HepG2 (cell line): Measurements from ENCODE around the gene SIVA1. TPM values are rescaled to one million over a fixed set of nuclear protein-coding genes. Genes with fewer than 3 reads are reported as not detected.

ENCODE experiments used
- ATAC-seq: fragments of 200-7000 bp; cut with Tn5 transposase; 3 replicates; pipeline ENCODE4 v1.9.1; 2020; ENCODE audit warnings: mild to moderate bottlenecking, moderate library complexity
- BruUV-seq: library from RNA; stranded (reverse); fragments of 400-500 nt; replicated peaks from 2 replicates; lab custom pipeline; 2021; lab: Mats Ljungman, UMichigan
- CTCF ChIA-PET: fragments of 300-600 bp; formaldehyde crosslinking; extraction: SDS; loops from one replicate; lab custom pipeline; 2021; ENCODE audit warnings: low total read pairs, inconsistent platforms, low intra/inter-chr PET ratio; lab: Yijun Ruan, JAX
- POLR2A ChIA-PET: fragments of 350-600 bp; sonication (Branson Sonifier 250); formaldehyde crosslinking; loops from one replicate; lab custom pipeline; 2020; ENCODE audit warnings: antibody characterized with exemption, inconsistent platforms; lab: Yijun Ruan, JAX
- DNase-seq: peaks from one replicate; pipeline ENCODE4 v3.0.0-alpha.2; 2015; ENCODE audit warnings: low spot score
- FAIRE-seq: peaks from 3 replicates; lab custom pipeline; 2011; peaks lifted over from hg19 to GRCh38; lab: Jason Lieb, UNC
- H2AFZ ChIP-seq: one replicate; pipeline ENCODE4 v1.6.1; 2011; ENCODE audit warnings: low read length, inconsistent platforms
- H3K27ac ChIP-seq: fragments of 300-600 bp; 3 replicates; pipeline ENCODE4 v1.8.0; 2011; ENCODE audit warnings: mixed run types, mild to moderate bottlenecking, mixed read lengths, low read length, inconsistent platforms; ENCODE audit not compliant: insufficient read depth; ENCODE audit errors: extremely low read length
- H3K27me3 ChIP-seq, 2 experiments: fragments of 200-600 bp in 1 of 2; 2 replicates in 1 of 2; 3 replicates in 1 of 2; pipeline versions ENCODE4 v1.6.0 to v1.8.0; 2011; ENCODE audit warnings: low read length in 2 of 2, mild to moderate bottlenecking in 2 of 2, moderate library complexity in 2 of 2, inconsistent platforms in 1 of 2; ENCODE audit not compliant: insufficient read depth in 2 of 2, control insufficient read depth in 1 of 2
- H3K36me3 ChIP-seq, 2 experiments: fragments of 200-600 bp in 1 of 2; replicated peaks in 1 of 2; 2 replicates in 1 of 2; 3 replicates in 1 of 2; pipeline versions ENCODE4 v1.5.1 to v1.8.0; 2011; ENCODE audit warnings: low read length in 2 of 2, inconsistent platforms in 1 of 2; ENCODE audit not compliant: insufficient read depth in 2 of 2, control insufficient read depth in 1 of 2
- H3K4me1 ChIP-seq: 2 replicates; pipeline ENCODE4 v1.5.1; 2012; ENCODE audit warnings: low read length, inconsistent platforms; ENCODE audit not compliant: insufficient read depth
- H3K4me2 ChIP-seq: 2 replicates; pipeline ENCODE4 v1.6.0; 2011; ENCODE audit warnings: low read depth, low read length, inconsistent platforms
- H3K4me3 ChIP-seq, 3 experiments: fragments of 200-600 bp in 1 of 3; sonication (generic), shearing (Covaris generic) in 1 of 3; replicated peaks in 1 of 3; 2 replicates each; pipeline ENCODE4 v1.5.1; 2011 to 2016; ENCODE audit warnings: low read length in 3 of 3, inconsistent platforms in 2 of 3, low read depth in 2 of 3, mild to moderate bottlenecking in 2 of 3, control low read depth in 1 of 3, mixed read lengths in 1 of 3; ENCODE audit not compliant: insufficient read depth in 1 of 3
- H3K79me2 ChIP-seq: one replicate; pipeline ENCODE4 v1.6.1; 2011; ENCODE audit warnings: low read length, inconsistent platforms; ENCODE audit not compliant: insufficient read depth
- H3K9ac ChIP-seq: 2 replicates; pipeline ENCODE4 v1.6.0; 2011; ENCODE audit warnings: mild to moderate bottlenecking, low read depth, low read length, inconsistent platforms; ENCODE audit not compliant: insufficient read depth
- H3K9me3 ChIP-seq: 2 replicates; pipeline ENCODE4 v1.5.1; 2012; ENCODE audit warnings: mild to moderate bottlenecking, low read length
- H4K20me1 ChIP-seq: 2 replicates; pipeline ENCODE4 v1.6.0; 2011; ENCODE audit warnings: inconsistent platforms, mild to moderate bottlenecking, low read length, moderate library complexity; ENCODE audit not compliant: insufficient read depth
- BHLHE40 ChIP-seq: IDR thresholded peaks from 2 replicates; pipeline ENCODE4 v1.6.1; 2011; ENCODE audit warnings: low read length, improper control_type of control experiment
- EHMT2 ChIP-seq: fragments of 200-600 bp; sonication (generic); IDR thresholded peaks from 2 replicates; pipeline ENCODE4 v1.7.0; 2017; ENCODE audit warnings: antibody characterized with exemption, low read depth, low read length, borderline replicate concordance
- FOXA1 ChIP-seq, 2 experiments: fragments of 450-650 bp in 1 of 2; sonication (generic) in 1 of 2; formaldehyde crosslinking in 1 of 2; IDR thresholded peaks; 2 replicates each; pipeline versions ENCODE4 v1.4.0 to v1.6.1; 2016 to 2020; ENCODE audit warnings: missing genetic modification reagents in 1 of 2
- FOXA3 ChIP-seq: IDR thresholded peaks from 2 replicates; pipeline ENCODE4 v1.6.1; 2016; ENCODE audit warnings: missing genetic modification reagents, missing compliant biosample characterization
- FOXJ3 ChIP-seq: sonication (generic); formaldehyde crosslinking; IDR thresholded peaks from 2 replicates; pipeline ENCODE4 v1.4.0; 2020; ENCODE audit warnings: missing genetic modification reagents, mild to moderate bottlenecking, borderline replicate concordance
- FOXP4 ChIP-seq: sonication (generic); formaldehyde crosslinking; IDR thresholded peaks from 2 replicates; pipeline ENCODE4 v1.4.0; 2020; ENCODE audit warnings: missing genetic modification reagents
- HNRNPK ChIP-seq: fragments of 200-400 bp; formaldehyde crosslinking; IDR thresholded peaks from 2 replicates; pipeline ENCODE4 v1.6.1; 2018; ENCODE audit warnings: low read length, low read depth, moderate library complexity, mild to moderate bottlenecking; ENCODE audit not compliant: poor library complexity, severe bottlenecking
- KLF16 ChIP-seq, 2 experiments: sonication (generic) in 1 of 2; formaldehyde crosslinking in 1 of 2; IDR thresholded peaks; 2 replicates each; pipeline versions ENCODE4 v1.6.1 to v1.8.0; 2016 to 2023; ENCODE audit warnings: missing genetic modification reagents in 2 of 2, missing compliant biosample characterization in 1 of 2
- MED1 ChIP-seq: sonication (generic); formaldehyde crosslinking; IDR thresholded peaks from 2 replicates; pipeline ENCODE4 v1.4.0; 2020; ENCODE audit warnings: missing genetic modification reagents
- PRPF4 ChIP-seq: fragments of 200-400 bp; formaldehyde crosslinking; IDR thresholded peaks from 2 replicates; pipeline ENCODE4 v1.6.1; 2016; ENCODE audit warnings: low read length, low read depth; ENCODE audit not compliant: poor library complexity, severe bottlenecking
- RFX3 ChIP-seq: IDR thresholded peaks from 2 replicates; pipeline ENCODE4 v1.6.1; 2016; ENCODE audit warnings: missing biosample characterization, missing genetic modification reagents
- TFAP4 ChIP-seq: sonication (generic); IDR thresholded peaks from 2 replicates; pipeline ENCODE4 v1.6.1; 2016; ENCODE audit warnings: low read depth, borderline replicate concordance
- TRAFD1 ChIP-seq: sonication (generic); formaldehyde crosslinking; IDR thresholded peaks from 2 replicates; pipeline ENCODE4 v1.5.1; 2020; ENCODE audit warnings: missing genetic modification reagents, mild to moderate bottlenecking, borderline replicate concordance
- ZNF713 ChIP-seq: sonication (generic); formaldehyde crosslinking; IDR thresholded peaks from 2 replicates; pipeline ENCODE4 v1.4.0; 2020; ENCODE audit warnings: mild to moderate bottlenecking, missing genetic modification reagents
- WGBS: methylation state at CpG from one replicate; pipeline ENCODE4 v1.1.6; 2017; ENCODE audit warnings: low lambda C conversion rate; 5-methylcytosine and 5-hydroxymethylcytosine counted together
- in situ Hi-C: cut with HindIII; loops from 2 replicates; pipeline ENCODE4 v1.10.0; 2017; ENCODE audit warnings: low pct_unique_long_range_greater_than_20kb; ENCODE audit not compliant: extremely low pct_ligation_motif_present
- intact Hi-C: fragments of 100-400 bp; cut with micrococcal nuclease; formaldehyde crosslinking; loops from one replicate; pipeline ENCODE4 v1.10.0; 2022; ENCODE audit not compliant: unreplicated experiment
- polyA plus RNA-seq, 8 experiments: library from polyadenylated mRNA; depleted of rRNA in 3 of 8; stranded (reverse) in 7 of 8; unstranded in 1 of 8; fragments of >200 nt; fragmentation: Illumina TruSeq in 4 of 8; extraction: Trizol in 4 of 8; gene quantifications; 2 replicates each; pipeline versions ENCODE4 v1.2.1 to v1.2.3, GENCODE V29; 2011 to 2016; ENCODE audit warnings: low read depth in 4 of 8, missing spikeins in 1 of 8, mixed read lengths in 1 of 8; ENCODE audit not compliant: insufficient read depth in 1 of 8
- total RNA-seq, 5 experiments: library from RNA; depleted of rRNA; stranded (reverse); fragments of >200 nt; fragmentation: Illumina TruSeq; extraction: Trizol; gene quantifications; 2 replicates each; pipeline ENCODE4 v1.2.3, GENCODE V29; 2016; ENCODE audit warnings: low read depth in 1 of 5

The SIVA1 gene
- total and polyA plus RNA-seq, 2 of the 13 experiments (the other 11 are each of a cell fraction or from before 2014, with no cell fraction given), result 123 to 186 TPM

- ChIA-PET POLR2A (no interaction called here), CTCF (no interaction called here)
- H2AFZ ChIP-seq, result no peak overlapping the region
- H3K4me1 ChIP-seq, result peaks cover 63% of the 10 kb centered on the region
- H3K36me3 ChIP-seq, result no peaks in the 10 kb centered on the region; a peak in 2 of 5 replicates
- 52% methylated on average over 7 of the region's 7 CpGs for WGBS
- no TSS peak for BruUV-seq
- no peaks in the 10 kb centered on the region for H3K79me2 ChIP-seq
- H4K20me1 ChIP-seq, result no peaks in the 10 kb centered on the region
- H3K27me3 ChIP-seq, result no peaks in the 10 kb centered on the region
- H3K9ac ChIP-seq, result no peak overlapping the region; the same call in 1 of the 2 replicates
- H3K4me2 ChIP-seq, result no peak overlapping the region
- DNase-seq, result no peak
- no peak overlapping the region for H3K27ac ChIP-seq
- H3K4me3 ChIP-seq, result no peak overlapping the region
- ATAC-seq, result no peak
- in situ Hi-C loops, result no loop called here
- 0 out of 2 replicates have a peak, but pooled peaks have one; percentile 51 for TF ChIP-seq BHLHE40
- TF ChIP-seq ZNF713 (CRISPR knock-in tag), result no peak
- no peak for TF ChIP-seq FOXA1 (IDR thresholded peaks at IDR 0.05)
- TF ChIP-seq FOXA1 (CRISPR knock-in tag; IDR thresholded peaks at IDR 0.05), result peak; percentile 59
- no peak for TF ChIP-seq RFX3 (CRISPR knock-in tag)
- TF ChIP-seq MED1 (CRISPR knock-in tag), result 0 out of 2 replicates have a peak, but pooled peaks have one; percentile 19
- TF ChIP-seq HNRNPK, result no peak
- TF ChIP-seq FOXA3 (CRISPR knock-in tag), result peak; percentile 44; the same call in 1 of the 2 replicates
- no peak for TF ChIP-seq TRAFD1 (CRISPR knock-in tag)
- TF ChIP-seq EHMT2, result no peak
- no peak for TF ChIP-seq FOXP4 (CRISPR knock-in tag)
- TF ChIP-seq TFAP4, result peak; percentile 53; the same call in 1 of the 2 replicates
- TF ChIP-seq KLF16 (CRISPR knock-in tag; IDR thresholded peaks at IDR 0.05), result no peak
- no peak for TF ChIP-seq FOXJ3 (CRISPR knock-in tag)
- TF ChIP-seq PRPF4, result no peak
- no peak for FAIRE-seq
- no peaks in the 10 kb centered on the region for H3K9me3 ChIP-seq
- intact Hi-C loops, result no loop called here
Measured at GRCh38 chr14:104746934-104747481, 5.9 kb upstream of the SIVA1 start.
